HL-60 (cell line): ENCODE data around the gene PTX3.

Source experiments
- CTCF ChIP-seq: IDR thresholded peaks from one replicate; pipeline ENCODE4 v1.5.1; 2011; ENCODE audit warnings: low read length, control low read depth, inconsistent platforms; ENCODE audit not compliant: insufficient read depth
- REST ChIP-seq: IDR thresholded peaks from 2 replicates; pipeline ENCODE4 v1.6.1; 2012; ENCODE audit warnings: low read depth; ENCODE audit not compliant: insufficient replicate concordance

GRCh38 chr3:157398598-157398997 is 38.1 kb upstream of the PTX3 start:
- no peak for TF ChIP-seq CTCF
- TF ChIP-seq REST: no peak
